ENCODE results near the gene KIAA1671. TPM values are rescaled to one million over a fixed set of nuclear protein-coding genes. Genes with fewer than 3 reads are reported as not detected.

Gene KIAA1671
- polyA plus RNA-seq, 6 donors from 2014 or later: not detected

DNA sequence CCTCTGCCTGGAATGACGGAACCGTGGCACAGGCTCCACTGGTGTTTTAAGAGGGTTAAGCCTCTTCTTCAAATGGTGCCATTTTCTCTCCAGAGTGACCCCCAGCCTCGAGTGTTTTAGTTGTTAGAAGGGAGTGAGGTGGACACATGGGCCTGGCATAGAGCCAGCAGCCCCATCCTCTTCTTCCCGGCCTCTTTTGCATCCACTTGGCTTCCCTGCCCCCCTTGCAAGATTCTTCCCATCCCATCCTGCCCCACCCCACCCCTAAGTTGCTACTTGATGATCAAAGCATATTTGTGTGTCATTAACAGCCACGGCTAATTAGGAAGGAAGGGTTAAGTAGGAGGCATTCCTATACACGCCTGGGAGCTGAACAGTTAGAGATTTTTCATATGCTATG is 174.8 kb downstream of the KIAA1671 start:
- peaks cover 0 to 8% (median 0%) of the 10 kb centered on the region in 7 donors for H3K9me3 Mint-ChIP-seq
- ATAC-seq (ENCODE audit: low read depth in 2 of 2): no peak
- no peaks in the 10 kb centered on the region for H3K4me1 Mint-ChIP-seq
- H3K4me3 Mint-ChIP-seq: no peak overlapping the region
- DNase-seq: no peak
- no peak overlapping the region for H3K27ac Mint-ChIP-seq
- peaks cover 4 to 16% (median 11%) of the 10 kb centered on the region in 3 donors for H3K27me3 Mint-ChIP-seq
- no peaks in the 10 kb centered on the region for H3K36me3 Mint-ChIP-seq

DNA sequence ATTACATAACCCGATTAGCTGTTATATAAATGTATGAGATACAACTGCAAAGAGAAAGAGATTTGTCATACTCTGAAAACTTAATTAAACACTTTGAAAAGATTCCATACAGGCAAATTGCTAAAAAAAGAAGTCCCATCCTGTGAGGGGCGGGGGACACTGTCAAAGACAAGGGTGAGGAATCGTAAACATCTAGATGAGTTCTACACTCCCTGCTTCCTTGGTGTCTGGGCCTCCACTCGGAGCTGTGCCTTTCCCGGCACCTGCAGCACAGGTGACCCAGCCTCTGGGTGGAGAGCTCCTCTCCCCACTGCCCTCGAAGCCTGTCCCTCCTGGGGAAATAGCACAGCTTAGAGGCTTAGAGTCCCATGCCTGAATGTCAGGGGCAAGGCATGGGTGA is 177.9 kb downstream of the KIAA1671 start:
- Mint-ChIP-seq H3K4me3 (no peak overlapping the region), H3K27ac (no peak overlapping the region), H3K4me1 (no peaks in the 10 kb centered on the region), H3K9me3 (no peaks in the 10 kb centered on the region), H3K36me3 (no peaks in the 10 kb centered on the region), H3K27me3 (peaks cover 0 to 11% (median 7%) of the 10 kb centered on the region in 3 donors)
- no peak for DNase-seq
- ATAC-seq (ENCODE audit: low read depth in 2 of 2): no peak

DNA sequence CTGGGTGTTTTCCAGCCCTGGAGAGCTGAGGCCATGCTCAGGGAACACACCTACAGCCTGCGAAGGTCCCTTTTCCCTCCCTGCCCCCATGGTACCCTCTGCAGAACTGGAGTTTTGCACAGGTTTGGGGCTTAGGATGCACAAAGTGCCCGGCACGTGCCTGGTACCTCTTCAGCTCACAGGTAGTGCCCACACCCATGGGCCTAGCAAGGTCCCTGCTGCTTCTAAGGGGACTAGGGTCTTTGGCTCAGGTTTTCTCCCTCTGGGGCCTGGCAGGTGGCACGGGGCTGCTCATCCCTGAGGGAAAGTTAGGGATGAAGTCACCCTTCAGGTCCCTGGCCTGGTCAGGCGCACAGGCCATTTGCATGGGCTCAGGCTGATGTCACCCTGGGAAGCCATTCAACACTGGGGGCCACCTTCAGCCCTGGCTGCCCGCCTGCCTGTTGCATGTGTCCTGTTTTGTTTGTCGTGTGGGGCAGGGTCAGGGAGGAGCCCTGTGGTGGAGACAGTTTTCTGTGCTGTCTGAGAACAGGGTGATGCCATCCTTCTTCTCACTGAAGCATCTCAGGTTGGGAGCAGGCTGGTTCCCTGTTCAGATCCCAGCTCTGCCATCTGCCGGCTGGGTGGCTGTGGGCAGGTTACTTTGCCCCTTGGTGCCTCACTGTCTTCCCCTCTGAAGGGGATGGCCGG is 178.8 kb downstream of the KIAA1671 start:
- Mint-ChIP-seq H3K9me3 (no peaks in the 10 kb centered on the region), H3K27ac (no peak overlapping the region), H3K36me3 (no peaks in the 10 kb centered on the region), H3K4me3 (no peak overlapping the region), H3K4me1 (no peaks in the 10 kb centered on the region), H3K27me3 (peaks cover 0 to 7% (median 4%) of the 10 kb centered on the region in 3 donors)
- DNase-seq: no peak
- ATAC-seq (ENCODE audit: low read depth in 2 of 2): no peak

GRCh38 chr22:25134028-25134427 is 181.5 kb downstream of the KIAA1671 start:
- DNase-seq (no peak), ATAC-seq (ENCODE audit: low read depth in 2 of 2) (no peak)
- no peak overlapping the region for H3K27ac Mint-ChIP-seq
- H3K27me3 Mint-ChIP-seq: peaks cover 0 to 4% (median 0%) of the 10 kb centered on the region in 3 donors
- H3K4me3 Mint-ChIP-seq: no peak overlapping the region
- H3K9me3 Mint-ChIP-seq: peaks cover 0 to 5% (median 0%) of the 10 kb centered on the region in 7 donors
- H3K36me3 Mint-ChIP-seq: no peaks in the 10 kb centered on the region
- no peaks in the 10 kb centered on the region for H3K4me1 Mint-ChIP-seq

- Mint-ChIP-seq H3K4me3 (no peak overlapping the region), H3K4me1 (no peaks in the 10 kb centered on the region), H3K27ac (no peak overlapping the region), H3K27me3 (peaks cover 0 to 4% (median 0%) of the 10 kb centered on the region in 3 donors), H3K36me3 (no peaks in the 10 kb centered on the region), H3K9me3 (peaks cover 0 to 5% (median 0%) of the 10 kb centered on the region in 7 donors)
- ATAC-seq (ENCODE audit: low read depth in 2 of 2) (no peak), DNase-seq (no peak)
These were observed 181.9 kb downstream of the KIAA1671 start for GRCh38 chr22:25134451-25134850.

- Mint-ChIP-seq H3K36me3 (no peaks in the 10 kb centered on the region), H3K9me3 (peaks cover 0 to 5% (median 0%) of the 10 kb centered on the region in 7 donors), H3K4me1 (no peaks in the 10 kb centered on the region), H3K4me3 (no peak overlapping the region), H3K27ac (no peak overlapping the region), H3K27me3 (peaks cover 0 to 5% (median 0%) of the 10 kb centered on the region in 3 donors)
- no peak for ATAC-seq (ENCODE audit: low read depth in 2 of 2)
- DNase-seq: no peak
These were observed 184.5 kb downstream of the KIAA1671 start for GRCh38 chr22:25136953-25137576.

DNA sequence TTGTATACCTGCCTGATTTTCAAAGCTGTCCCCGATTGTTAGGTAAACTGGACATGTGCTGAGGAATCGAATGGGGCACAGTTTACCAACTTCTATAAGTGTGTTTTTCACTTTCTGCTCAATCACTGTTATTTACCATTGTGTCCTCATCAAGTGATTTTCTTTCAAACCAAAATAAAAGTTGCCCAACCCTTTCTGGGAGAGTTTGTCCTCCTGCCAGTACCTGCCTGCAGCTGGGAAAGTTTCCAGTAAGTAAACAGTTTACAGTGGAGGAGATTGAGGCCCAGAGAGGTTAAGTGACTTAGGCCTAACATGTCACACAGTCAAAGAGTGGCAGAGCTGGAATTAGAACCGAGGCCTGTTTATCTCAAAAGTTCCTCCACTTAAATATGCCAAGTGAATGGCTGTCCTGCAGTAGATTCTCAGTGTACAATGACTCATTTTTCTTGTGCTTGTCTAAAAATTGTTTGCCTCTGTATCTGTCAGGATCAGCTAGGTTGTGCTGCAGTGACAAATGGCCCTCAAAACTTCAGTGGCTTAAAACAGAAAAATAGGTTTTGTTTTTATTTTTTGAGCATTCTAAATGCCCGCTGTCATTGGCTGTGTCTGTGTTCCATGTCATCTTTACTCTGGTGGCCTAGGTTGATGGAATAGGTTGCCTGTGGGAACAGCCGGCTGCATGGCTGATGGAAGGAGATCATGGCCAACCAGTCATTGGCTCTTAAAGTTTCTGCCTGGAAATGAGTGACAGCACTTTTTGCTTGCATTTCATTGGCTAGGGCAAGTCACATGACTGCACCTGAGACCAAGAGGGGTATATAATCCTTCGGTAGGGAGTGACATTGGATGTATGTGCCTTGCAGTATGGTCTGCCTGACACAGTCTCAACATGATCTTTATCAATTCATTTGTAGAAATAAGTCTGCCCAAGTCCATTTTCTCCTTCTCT is 185.3 kb downstream of the KIAA1671 start:
- Mint-ChIP-seq H3K27me3 (peaks cover 0 to 5% (median 0%) of the 10 kb centered on the region in 3 donors), H3K9me3 (peaks cover 0 to 5% (median 0%) of the 10 kb centered on the region in 7 donors), H3K4me1 (no peaks in the 10 kb centered on the region), H3K4me3 (no peak overlapping the region), H3K27ac (no peak overlapping the region), H3K36me3 (no peaks in the 10 kb centered on the region)
- ATAC-seq (ENCODE audit: low read depth in 2 of 2) (no peak), DNase-seq (no peak)

- peaks cover 0 to 5% (median 0%) of the 10 kb centered on the region in 3 donors for H3K27me3 Mint-ChIP-seq
- H3K27ac Mint-ChIP-seq: no peak overlapping the region
- peaks cover 0 to 5% (median 0%) of the 10 kb centered on the region in 7 donors for H3K9me3 Mint-ChIP-seq
- ATAC-seq (ENCODE audit: low read depth in 2 of 2) (no peak), DNase-seq (no peak)
- no peaks in the 10 kb centered on the region for H3K36me3 Mint-ChIP-seq
- H3K4me1 Mint-ChIP-seq: no peaks in the 10 kb centered on the region
- no peak overlapping the region for H3K4me3 Mint-ChIP-seq
These were observed 186.5 kb downstream of the KIAA1671 start for GRCh38 chr22:25139062-25139461.

GRCh38 chr22:25142102-25142501 is 189.6 kb downstream of the KIAA1671 start:
- no peaks in the 10 kb centered on the region for H3K4me1 Mint-ChIP-seq
- DNase-seq: no peak
- peaks cover 0 to 5% (median 0%) of the 10 kb centered on the region in 7 donors for H3K9me3 Mint-ChIP-seq
- no peak for ATAC-seq (ENCODE audit: low read depth in 2 of 2)
- H3K36me3 Mint-ChIP-seq: no peaks in the 10 kb centered on the region
- H3K4me3 Mint-ChIP-seq: no peak overlapping the region
- no peak overlapping the region for H3K27ac Mint-ChIP-seq
- peaks cover 0 to 5% (median 0%) of the 10 kb centered on the region in 3 donors for H3K27me3 Mint-ChIP-seq

DNA sequence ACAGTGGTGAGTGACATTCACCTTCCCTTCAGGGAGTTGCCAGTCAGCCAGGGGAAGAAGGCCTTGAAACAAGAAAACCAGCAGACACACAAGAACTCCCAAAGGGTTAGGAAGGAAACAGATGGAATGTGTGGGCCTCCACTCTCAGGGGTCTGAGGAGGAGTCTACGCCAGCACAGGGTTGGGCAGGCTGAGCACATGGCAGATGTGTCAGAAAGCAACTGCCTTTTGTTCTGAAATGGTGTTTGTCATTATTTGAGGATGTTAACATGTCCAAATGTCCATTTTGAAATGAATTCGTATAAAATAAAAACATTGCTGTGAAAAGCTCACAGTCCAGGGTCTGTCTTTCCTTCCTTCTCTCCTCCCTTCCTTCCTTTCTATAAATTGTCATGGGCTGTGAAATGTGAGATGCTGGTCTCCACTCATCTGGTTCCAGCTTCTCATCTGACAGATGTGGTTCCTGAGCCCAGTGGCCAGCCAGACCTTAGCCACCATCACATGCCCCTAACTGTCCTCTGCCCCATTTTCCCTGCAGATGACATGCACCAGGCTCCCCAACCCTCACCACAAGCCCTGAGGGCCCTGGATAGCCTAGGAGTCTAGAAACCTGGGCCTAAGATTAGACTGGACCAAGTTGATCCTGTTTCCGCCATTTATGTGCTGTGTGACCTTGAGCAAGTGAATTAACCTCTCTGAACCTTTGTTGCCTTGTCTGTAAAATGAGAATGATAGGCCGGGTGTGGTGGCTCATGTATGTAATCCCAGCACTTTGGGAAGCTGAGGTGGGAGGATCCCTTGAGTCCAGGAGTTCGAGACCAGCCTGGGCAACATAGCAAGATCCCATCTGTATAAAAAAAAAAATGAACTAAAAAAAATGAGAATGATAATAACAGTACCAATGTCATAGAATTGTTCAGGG is 190.9 kb downstream of the KIAA1671 start:
- Mint-ChIP-seq H3K27ac (peak overlapping the region in 1 of 6 donors; percentile 39), H3K4me1 (no peaks in the 10 kb centered on the region), H3K9me3 (peaks cover 0 to 1% (median 0%) of the 10 kb centered on the region in 7 donors), H3K27me3 (peaks cover 0 to 5% (median 0%) of the 10 kb centered on the region in 3 donors), H3K36me3 (no peaks in the 10 kb centered on the region), H3K4me3 (no peak overlapping the region)
- DNase-seq (no peak), ATAC-seq (ENCODE audit: low read depth in 2 of 2) (no peak)

GRCh38 chr22:25144522-25144921 is 192.0 kb downstream of the KIAA1671 start:
- ATAC-seq (ENCODE audit: low read depth in 2 of 2) (no peak), DNase-seq (no peak)
- Mint-ChIP-seq H3K36me3 (no peaks in the 10 kb centered on the region), H3K9me3 (no peaks in the 10 kb centered on the region), H3K27ac (no peak overlapping the region), H3K4me3 (no peak overlapping the region), H3K4me1 (no peaks in the 10 kb centered on the region), H3K27me3 (peaks cover 0 to 10% (median 1%) of the 10 kb centered on the region in 3 donors)

DNA sequence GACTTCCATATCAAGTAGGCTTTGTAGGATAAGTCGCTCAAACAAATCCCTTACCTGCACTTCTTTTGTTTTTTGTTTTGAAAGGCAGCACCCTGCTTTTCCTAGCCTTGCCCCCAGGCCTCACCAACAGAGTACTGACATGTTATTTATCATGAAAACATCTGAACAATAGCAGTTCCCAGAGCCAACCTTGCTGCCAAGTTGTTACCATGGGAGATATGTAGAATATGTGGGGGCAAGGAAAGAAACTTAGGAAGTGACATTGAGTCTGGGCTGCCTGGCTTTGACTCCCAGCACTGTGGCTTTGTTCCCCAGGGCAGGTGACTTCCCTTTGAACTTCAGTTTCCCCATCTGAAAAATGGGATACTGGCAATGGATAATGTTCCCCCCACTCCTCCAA is 193.8 kb downstream of the KIAA1671 start:
- H3K4me1 Mint-ChIP-seq: no peaks in the 10 kb centered on the region
- no peaks in the 10 kb centered on the region for H3K36me3 Mint-ChIP-seq
- no peak overlapping the region for H3K4me3 Mint-ChIP-seq
- H3K9me3 Mint-ChIP-seq: no peaks in the 10 kb centered on the region
- ATAC-seq (ENCODE audit: low read depth in 2 of 2) (no peak), DNase-seq (no peak)
- peaks cover 0 to 11% (median 7%) of the 10 kb centered on the region in 3 donors for H3K27me3 Mint-ChIP-seq
- H3K27ac Mint-ChIP-seq: no peak overlapping the region

Data from naive B cell (primary cell).